GM10248 (cell line): Measurements from ENCODE around the gene CBY1.
A peak's percentile ranks its signal among the peaks of the same experiment; 100 is the strongest.
"Not testable (repeated sequence)": the region's sequence is repeated elsewhere in the genome, so short reads cannot be mapped to it uniquely, and the experiment has no call there.

Source experiments
- CTCF ChIA-PET: fragments of 300-600 bp; sonication (Branson Sonifier 250); formaldehyde crosslinking; extraction: SDS; loops from one replicate; lab custom pipeline; 2021; ENCODE audit warnings: antibody characterized with exemption; lab: Yijun Ruan, JAX
- POLR2A ChIA-PET: fragments of 350-650 bp; sonication (Branson Sonifier 250); formaldehyde crosslinking; extraction: SDS; loops from one replicate; lab custom pipeline; 2020; ENCODE audit warnings: antibody characterized with exemption; lab: Yijun Ruan, JAX
- DNase-seq: peaks from one replicate; pipeline ENCODE4 v3.0.0; 2012; ENCODE audit errors: extremely low spot score
- TF ChIP-seq, protein P1 (sequence below): IDR thresholded peaks from 2 replicates; pipeline ENCODE4 v1.5.1; 2012; ENCODE audit warnings: mild to moderate bottlenecking, low read depth; ENCODE audit errors: extremely low read depth, missing control alignments, control extremely low read depth

CBY1 gene

DNA sequence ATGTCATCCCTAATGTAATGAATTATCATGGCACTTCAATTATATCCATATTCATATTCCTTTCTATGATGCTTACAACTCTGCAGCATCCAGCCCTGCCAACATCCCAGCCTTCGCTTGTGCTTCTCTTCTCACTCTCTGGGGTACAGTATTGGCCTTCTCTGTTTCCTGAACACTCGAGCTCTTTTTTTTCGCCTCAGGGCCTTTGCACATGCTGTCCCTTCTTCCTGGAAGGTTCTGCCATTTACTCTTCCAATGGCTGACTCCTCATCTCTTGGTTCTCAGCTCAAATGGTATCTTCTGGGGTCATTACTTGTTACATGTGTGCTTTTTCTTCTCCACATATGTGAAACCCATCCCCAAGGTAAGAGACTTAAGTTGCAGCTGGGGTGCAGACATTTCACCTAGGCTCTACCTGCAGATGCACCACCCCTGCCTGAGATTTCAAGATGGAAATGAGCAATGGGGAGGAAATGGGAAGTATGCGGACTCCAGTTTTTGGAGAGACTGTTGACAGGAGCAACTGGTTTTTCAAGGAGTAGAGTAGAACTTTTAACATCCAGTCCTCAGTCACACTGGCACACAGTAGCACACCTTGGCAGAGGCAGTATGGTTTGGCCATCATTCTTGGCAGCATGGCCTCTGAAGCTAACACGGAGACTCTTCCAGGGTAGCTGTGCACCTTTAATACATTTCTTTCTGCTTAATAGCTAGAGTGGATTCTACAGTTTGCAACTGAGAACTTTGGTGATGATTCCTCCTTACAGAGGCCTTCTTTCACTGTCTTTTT, 44.0 kb upstream of the CBY1 start:
- no peak for DNase-seq
- POLR2A ChIA-PET: no interaction called here
- TF ChIP-seq, protein P1, sequence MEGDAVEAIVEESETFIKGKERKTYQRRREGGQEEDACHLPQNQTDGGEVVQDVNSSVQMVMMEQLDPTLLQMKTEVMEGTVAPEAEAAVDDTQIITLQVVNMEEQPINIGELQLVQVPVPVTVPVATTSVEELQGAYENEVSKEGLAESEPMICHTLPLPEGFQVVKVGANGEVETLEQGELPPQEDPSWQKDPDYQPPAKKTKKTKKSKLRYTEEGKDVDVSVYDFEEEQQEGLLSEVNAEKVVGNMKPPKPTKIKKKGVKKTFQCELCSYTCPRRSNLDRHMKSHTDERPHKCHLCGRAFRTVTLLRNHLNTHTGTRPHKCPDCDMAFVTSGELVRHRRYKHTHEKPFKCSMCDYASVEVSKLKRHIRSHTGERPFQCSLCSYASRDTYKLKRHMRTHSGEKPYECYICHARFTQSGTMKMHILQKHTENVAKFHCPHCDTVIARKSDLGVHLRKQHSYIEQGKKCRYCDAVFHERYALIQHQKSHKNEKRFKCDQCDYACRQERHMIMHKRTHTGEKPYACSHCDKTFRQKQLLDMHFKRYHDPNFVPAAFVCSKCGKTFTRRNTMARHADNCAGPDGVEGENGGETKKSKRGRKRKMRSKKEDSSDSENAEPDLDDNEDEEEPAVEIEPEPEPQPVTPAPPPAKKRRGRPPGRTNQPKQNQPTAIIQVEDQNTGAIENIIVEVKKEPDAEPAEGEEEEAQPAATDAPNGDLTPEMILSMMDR: no peak
- CTCF ChIA-PET: no interaction called here

GRCh38 chr22:38613588-38613987, 42.9 kb upstream of the CBY1 start:
- ChIA-PET POLR2A (no interaction called here), CTCF (interaction anchor here (1.0 to 2.9 kb wide), 6 partner anchors 8 to 561 kb away, joined by 4 to 12 read pairs (median 4); no protein-coding TSS in a partner anchor)

GRCh38 chr22:38614332-38615063, 41.9 kb upstream of the CBY1 start:
- POLR2A ChIA-PET: no interaction called here
- CTCF ChIA-PET: interaction anchor here (1.0 to 2.9 kb wide), 6 partner anchors 9 to 562 kb away, joined by 4 to 12 read pairs (median 4); no protein-coding TSS in a partner anchor
- TF ChIP-seq, protein P1: no peak
- DNase-seq: peak; percentile 26

More at GRCh38 chr22:38613588-38613987, 42.9 kb upstream of the CBY1 start:
- no peak for DNase-seq
- TF ChIP-seq, protein P1: no peak

DNA sequence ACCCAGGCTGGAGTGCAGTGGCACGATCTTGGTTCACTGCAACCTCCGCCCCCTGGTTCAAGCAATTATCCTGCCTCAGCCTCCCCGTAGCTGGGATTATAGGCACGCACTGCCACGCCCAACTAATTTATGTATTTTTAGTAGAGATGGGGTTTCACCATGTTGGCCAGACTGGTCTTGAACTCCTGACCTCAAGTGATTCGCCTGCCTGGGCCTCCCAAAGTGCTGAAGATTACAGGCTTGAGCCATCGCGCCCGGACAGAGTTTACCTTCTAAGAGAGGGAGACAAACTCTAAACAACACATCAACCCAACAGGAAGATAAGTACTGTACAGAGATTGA, 41.4 kb upstream of the CBY1 start:
- DNase-seq, POLR2A ChIA-PET: not testable (repeated sequence)
- CTCF ChIA-PET: interaction anchor here (1.3 to 2.9 kb wide), 4 partner anchors 9 to 42 kb away, joined by 4 to 12 read pairs (median 6); no protein-coding TSS in a partner anchor

GRCh38 chr22:38618258-38618657, 38.2 kb upstream of the CBY1 start:
- ChIA-PET POLR2A (no interaction called here), CTCF (no interaction called here)
- DNase-seq: no peak
- TF ChIP-seq, protein P1: no peak

DNA sequence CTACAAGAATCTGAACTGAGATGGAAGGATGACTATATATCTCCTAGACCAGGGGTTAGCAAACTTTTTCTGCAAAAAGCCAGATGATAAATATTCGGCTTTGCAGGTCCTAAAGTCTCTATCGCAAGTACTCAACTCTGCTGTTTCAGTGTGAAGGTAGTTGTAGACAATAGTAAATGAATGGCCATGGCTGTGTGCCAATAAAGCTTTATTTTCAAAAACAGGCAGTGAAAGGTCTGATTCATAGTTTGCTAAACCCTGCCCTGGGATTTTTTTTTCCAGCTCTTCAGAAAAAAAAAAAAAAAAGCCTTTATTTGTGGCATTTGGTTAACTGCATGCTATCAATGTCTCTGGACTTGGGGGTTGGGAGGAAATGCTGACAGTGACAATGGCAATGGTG, 37.8 kb upstream of the CBY1 start:
- ChIA-PET CTCF (interaction anchor here (1.2 kb wide), 1 partner anchor 10 kb away, joined by 3 read pairs; no protein-coding TSS in a partner anchor), POLR2A (no interaction called here)
- DNase-seq: no peak
- TF ChIP-seq, protein P1: no peak
